Esophagus (tissue), 2 donors: ENCODE measurements around the gene EPHX1. TPM values are rescaled to one million over a fixed set of nuclear protein-coding genes. Genes with fewer than 3 reads are reported as not detected.

Experiments used
- H3K27ac ChIP-seq, 2 donors: one replicate each; pipeline ENCODE4 v1.5.1; 2013; ENCODE audit warnings: low read depth in 2 of 2, mild to moderate bottlenecking in 2 of 2, inconsistent platforms in 1 of 2, low read length in 1 of 2, moderate library complexity in 1 of 2
- H3K27me3 ChIP-seq, 2 donors: one replicate each; pipeline ENCODE4 v1.6.1; 2013; ENCODE audit warnings: low read length in 2 of 2, control low read depth in 1 of 2, mild to moderate bottlenecking in 1 of 2; ENCODE audit not compliant: insufficient read depth in 2 of 2, control insufficient read depth in 1 of 2
- H3K36me3 ChIP-seq, 2 donors: one replicate each; pipeline ENCODE4 v1.6.1; 2013; ENCODE audit warnings: low read length in 1 of 2; ENCODE audit not compliant: control insufficient read depth in 2 of 2, insufficient read depth in 2 of 2
- H3K4me1 ChIP-seq, 2 donors: one replicate each; pipeline ENCODE4 v1.6.1; 2013; ENCODE audit warnings: low read length in 1 of 2; ENCODE audit not compliant: control insufficient read depth in 2 of 2, insufficient read depth in 2 of 2
- H3K4me3 ChIP-seq, 2 donors: one replicate each; pipeline ENCODE4 v1.5.1; 2013; ENCODE audit warnings: low read length in 2 of 2, mild to moderate bottlenecking in 2 of 2, low read depth in 1 of 2, moderate library complexity in 1 of 2
- H3K9me3 ChIP-seq, 2 donors: one replicate each; pipeline ENCODE4 v1.6.1; 2013; ENCODE audit warnings: mild to moderate bottlenecking in 2 of 2, low read depth in 1 of 2, low read length in 1 of 2, moderate library complexity in 1 of 2; ENCODE audit not compliant: control insufficient read depth in 2 of 2, insufficient read depth in 1 of 2
- WGBS, 2 donors: extraction: QIAGEN DNeasy Blood & Tissue Kit; methylation state at CpG; one replicate each; pipeline ENCODE4 v1.1.7; 2013; 5-methylcytosine and 5-hydroxymethylcytosine counted together
- polyA plus RNA-seq, 2 donors: library from polyadenylated mRNA; stranded (reverse); fragments of 200-250 nt; gene quantifications; one replicate each; pipeline ENCODE4 v1.2.3, GENCODE V29; 2013
- donor health status: healthy with polysubstance abuse.
- donor health status: Bipolar disorder and iron deficiency.

EPHX1 gene
- polyA plus RNA-seq, 2 donors: 62.5 to 90.7 TPM

DNA sequence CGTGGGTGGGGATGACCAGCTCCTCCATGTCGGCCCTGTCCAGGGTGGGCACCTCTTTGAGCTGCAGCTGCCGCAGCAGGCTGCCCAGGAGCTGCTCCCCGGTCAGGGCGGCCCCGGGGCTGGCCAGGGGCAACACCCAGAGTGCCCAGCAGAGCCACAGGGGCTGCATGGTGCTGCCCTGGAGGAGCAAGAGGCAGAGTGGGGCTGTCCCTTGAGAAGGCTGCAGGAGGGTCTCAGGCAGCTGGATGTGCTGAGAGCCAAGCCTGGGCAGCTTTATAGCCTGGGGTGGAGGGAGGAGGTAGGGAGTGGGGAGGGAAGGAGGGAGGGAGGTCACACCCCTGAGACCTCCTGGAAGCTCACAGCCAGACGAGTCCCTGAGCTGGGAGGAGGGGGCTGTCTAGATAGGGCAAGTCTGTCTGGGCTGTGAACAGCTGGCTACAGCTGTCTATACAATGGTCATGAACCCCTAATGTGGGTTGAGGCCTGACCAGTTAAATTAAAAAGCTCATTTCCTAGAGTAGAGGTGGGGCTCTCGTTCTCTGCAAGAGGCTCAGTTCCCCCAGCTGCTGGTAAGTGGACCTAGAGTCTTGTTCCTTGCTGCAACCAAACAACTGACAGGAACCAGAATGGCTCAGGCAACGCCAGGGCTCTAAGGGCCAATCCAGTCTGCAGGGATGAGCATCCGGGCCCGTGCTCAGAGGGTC lies 79.1 kb downstream of the EPHX1 start, which contains the start of gene LEFTY1:
TSS of gene LEFTY1 (minus strand) at position 249 of the 704 bp plus-strand sequence. CDS start at position 169, 80 bp downstream.
- no peaks in the 10 kb centered on the region for H3K36me3 ChIP-seq
- no peak within 1 kb of the TSS for H3K27ac ChIP-seq
- no peaks in the 10 kb centered on the region for H3K4me1 ChIP-seq
- no peaks in the 10 kb centered on the region for H3K9me3 ChIP-seq
- H3K4me3 ChIP-seq: no peak within 1 kb of the TSS
- H3K27me3 ChIP-seq: no peaks in the 10 kb centered on the region
- 74% methylated on average over 10 to 11 of the region's 11 CpGs for WGBS, 2 donors

DNA sequence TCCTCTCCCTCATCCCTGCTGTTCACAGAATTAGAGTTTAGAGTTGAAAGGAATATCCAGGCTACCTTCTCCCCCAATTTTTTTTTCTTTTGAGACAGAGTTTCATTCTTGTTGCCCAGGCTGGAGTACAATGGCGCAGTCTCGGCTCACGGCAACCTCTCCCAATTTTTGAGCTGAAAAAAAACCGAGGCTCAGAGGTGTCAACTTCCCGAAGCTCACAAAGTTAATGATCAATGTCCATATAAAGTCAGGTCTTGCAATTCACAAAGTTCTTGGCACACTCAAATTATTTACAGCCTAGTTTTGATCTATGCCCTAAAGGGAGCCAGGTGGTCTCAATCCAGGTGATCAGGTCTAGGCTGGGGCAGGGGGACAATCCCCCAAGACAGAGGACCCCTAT lies 79.8 kb downstream of the EPHX1 start:
- WGBS, 2 donors: 78 to 91% methylated on average over 5 of the region's 5 CpGs

DNA sequence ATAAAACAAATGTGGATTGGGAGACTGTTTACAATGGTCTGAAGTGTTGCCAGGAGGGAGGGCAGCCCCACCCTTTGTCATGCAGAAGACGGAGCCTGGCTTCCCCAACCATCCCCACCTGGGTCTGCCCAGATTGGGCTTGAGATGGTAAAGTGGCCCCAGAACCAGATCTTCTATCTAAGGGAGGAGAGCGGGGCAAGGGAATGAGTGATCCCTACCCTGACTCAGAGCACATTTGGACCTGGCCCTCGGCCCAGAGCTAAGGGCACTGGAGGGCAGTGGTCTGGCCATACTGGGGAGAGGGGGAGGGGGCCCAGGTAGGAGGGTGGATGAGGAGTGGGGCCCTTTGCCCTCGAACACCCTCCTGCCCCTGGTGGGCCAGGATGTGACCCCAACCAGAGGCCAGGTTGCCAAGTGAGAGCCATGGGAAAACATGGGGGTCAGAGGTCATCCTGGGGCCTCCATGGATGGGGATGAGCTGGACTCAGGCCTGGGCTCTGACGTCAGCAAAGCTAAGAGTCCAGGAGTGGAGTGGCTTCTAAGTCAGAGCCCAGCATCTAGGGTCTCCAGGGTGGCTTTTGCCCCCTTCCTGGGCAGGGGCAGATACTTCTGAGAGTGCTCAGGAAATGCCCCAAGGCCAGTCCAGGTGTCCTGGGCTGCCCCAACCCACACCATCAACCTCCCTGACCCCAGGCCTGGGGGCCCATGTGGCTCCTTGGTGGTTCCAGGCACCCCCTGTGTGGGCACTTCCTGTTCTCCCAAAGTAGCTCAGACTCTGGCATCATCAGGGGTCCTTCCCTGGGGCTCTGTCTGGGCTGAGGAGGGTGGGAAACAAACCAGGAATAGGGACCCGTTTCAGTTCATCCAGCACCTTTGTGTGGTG lies 80.7 kb downstream of the EPHX1 start:
- no peaks in the 10 kb centered on the region for H3K4me1 ChIP-seq
- H3K4me3 ChIP-seq: no peak overlapping the region
- 55 to 62% methylated on average over 6 of the region's 6 CpGs for WGBS, 2 donors
- no peaks in the 10 kb centered on the region for H3K36me3 ChIP-seq
- no peaks in the 10 kb centered on the region for H3K9me3 ChIP-seq
- no peaks in the 10 kb centered on the region for H3K27me3 ChIP-seq
- H3K27ac ChIP-seq: no peak overlapping the region

More for the DNA sequence above, 79.8 kb downstream of the EPHX1 start:
- Histone ChIP-seq H3K36me3 (no peaks in the 10 kb centered on the region), H3K27ac (no peak overlapping the region), H3K4me3 (no peak overlapping the region), H3K27me3 (no peaks in the 10 kb centered on the region), H3K4me1 (no peaks in the 10 kb centered on the region), H3K9me3 (no peaks in the 10 kb centered on the region)

DNA sequence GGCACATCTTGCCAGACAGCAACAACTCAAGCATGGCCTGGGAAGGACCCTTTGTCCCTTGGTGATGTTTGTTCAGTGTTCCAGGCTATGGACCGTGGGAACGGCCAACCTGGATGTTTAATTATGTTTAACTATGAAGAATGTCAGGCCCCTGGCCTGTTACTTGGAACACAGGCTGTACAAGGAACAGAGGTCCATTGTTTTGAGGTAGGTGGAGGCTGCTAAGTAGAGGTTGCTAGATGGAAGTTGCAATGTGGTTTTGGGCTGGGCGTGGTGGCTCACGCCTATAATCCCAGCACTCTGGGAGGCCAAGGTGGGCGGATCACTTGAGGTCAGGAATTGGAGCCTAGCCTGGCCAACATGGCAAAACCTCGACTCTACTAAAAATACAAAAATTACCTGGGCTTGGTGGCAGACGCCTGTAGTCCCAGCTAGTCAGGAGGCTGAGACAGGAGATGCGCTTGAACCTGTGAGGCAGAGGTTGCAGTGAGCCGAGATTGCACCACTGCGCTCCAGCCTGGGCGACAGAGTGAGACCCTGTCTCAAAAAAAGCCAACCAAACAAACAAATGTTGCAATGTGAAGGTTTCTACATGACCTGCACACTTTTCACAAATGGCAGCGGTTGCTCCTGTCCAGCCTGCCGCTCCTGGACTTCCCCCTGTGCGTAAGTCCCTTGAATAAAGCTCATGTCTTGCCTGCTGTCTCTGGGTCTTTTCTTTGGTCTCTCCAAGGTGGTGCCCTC lies 81.5 kb downstream of the EPHX1 start:
- Histone ChIP-seq H3K4me1 (no peaks in the 10 kb centered on the region), H3K9me3 (no peaks in the 10 kb centered on the region), H3K4me3 (no peak overlapping the region), H3K27ac (no peak overlapping the region), H3K36me3 (no peaks in the 10 kb centered on the region), H3K27me3 (no peaks in the 10 kb centered on the region)
- 76 to 85% methylated on average over 14 of the region's 14 CpGs for WGBS, 2 donors

DNA sequence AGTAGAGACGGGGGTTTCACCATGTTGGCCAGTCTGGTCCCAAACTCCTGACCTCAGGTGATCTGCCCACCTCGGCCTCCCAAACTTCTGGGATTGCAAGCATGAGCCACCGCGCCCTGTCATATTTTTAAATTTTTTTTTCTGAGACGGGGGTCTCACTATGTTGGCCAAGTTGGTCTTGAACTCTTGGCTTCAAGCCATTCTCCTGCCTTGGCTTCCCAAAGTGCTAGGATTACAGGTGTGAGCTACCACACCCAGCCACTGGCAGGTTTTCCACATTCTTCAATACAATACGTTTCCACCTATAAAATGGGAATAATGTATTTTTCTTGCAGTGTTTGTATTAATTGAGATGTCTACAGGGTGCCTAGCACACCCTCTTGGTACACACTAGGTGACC lies 82.4 kb downstream of the EPHX1 start:
- Histone ChIP-seq H3K27ac (no peak overlapping the region), H3K36me3 (no peaks in the 10 kb centered on the region), H3K4me1 (peaks cover 2% of the 10 kb centered on the region in 2 donors), H3K4me3 (no peak overlapping the region), H3K9me3 (no peaks in the 10 kb centered on the region), H3K27me3 (no peaks in the 10 kb centered on the region)
- WGBS, 2 donors: 82 to 88% methylated on average over 6 of the region's 6 CpGs

Other genes starting within 250 kb of the EPHX1 start
- gene ENAH, start 157.0 kb upstream of the EPHX1 start, polyA plus RNA-seq: 1 to 10 TPM; 6.7 to 6.9 TPM
- gene SRP9, start 32.3 kb upstream of the EPHX1 start, polyA plus RNA-seq: 100 to 1,000 TPM; 129 to 158 TPM
- 10 to 100 TPM; 11.2 to 34.9 TPM for gene TMEM63A, start 72.3 kb downstream of the EPHX1 start, polyA plus RNA-seq
- under 1 TPM; 0.02 to 0.10 TPM for gene LEFTY1, start 79.0 kb downstream of the EPHX1 start, polyA plus RNA-seq
- 10 to 100 TPM; 38.2 to 41.5 TPM for gene PYCR2, start 114.1 kb downstream of the EPHX1 start, polyA plus RNA-seq
- gene LEFTY2, start 131.1 kb downstream of the EPHX1 start, polyA plus RNA-seq: not detected
- gene SDE2, start 189.2 kb downstream of the EPHX1 start, polyA plus RNA-seq: 1 to 10 TPM; 3.3 to 6.1 TPM